Breast epithelium (tissue), 4 donors: ENCODE data around the gene TRIO. TPM values are rescaled to one million over a fixed set of nuclear protein-coding genes. Genes with fewer than 3 reads are reported as not detected.

Experiments
- DNase-seq, 2 donors: peaks; one replicate each; pipeline ENCODE4 v3.0.0-alpha.2; 2019; ENCODE audit warnings: low spot score in 2 of 2
- H3K27ac ChIP-seq, 2 donors: fragments of 200-600 bp; sonication (generic) in 1 of 2; one replicate each; pipeline ENCODE4 v1.5.1; 2016 to 2019; ENCODE audit warnings: mild to moderate bottlenecking in 1 of 2
- H3K27me3 ChIP-seq, 2 donors: fragments of 200-600 bp; sonication (generic) in 1 of 2; one replicate each; pipeline versions ENCODE4 v1.5.1 to v1.6.0; 2017 to 2019; ENCODE audit warnings: control low read depth in 1 of 2, mild to moderate bottlenecking in 1 of 2
- H3K36me3 ChIP-seq: fragments of 200-600 bp; one replicate; pipeline ENCODE4 v1.5.1; 2019
- H3K4me1 ChIP-seq, 2 donors: fragments of 200-600 bp; sonication (generic); one replicate each; pipeline ENCODE4 v1.5.1; 2016 to 2019; ENCODE audit warnings: control low read depth in 1 of 2
- H3K4me3 ChIP-seq, 3 donors: fragments of 200-600 bp; sonication (generic); 1 replicate in 2 of 3; 2 replicates in 1 of 3; pipeline ENCODE4 v1.5.1; 2016 to 2019; ENCODE audit warnings: mild to moderate bottlenecking in 3 of 3, moderate library complexity in 2 of 3
- H3K9me3 ChIP-seq, 2 donors: fragments of 200-600 bp; sonication (generic) in 1 of 2; one replicate each; pipeline ENCODE4 v1.5.1; 2016 to 2019; ENCODE audit warnings: control low read depth in 1 of 2
- POLR2A ChIP-seq: fragments of 450-650 bp; IDR thresholded peaks from one replicate; pipeline ENCODE4 v1.6.1; 2016; ENCODE audit warnings: antibody characterized with exemption, mild to moderate bottlenecking, moderate library complexity
- POLR2AphosphoS5 ChIP-seq, 3 donors: sonication (generic); formaldehyde crosslinking; IDR thresholded peaks; one replicate each; pipeline ENCODE4 v1.6.1; 2017; ENCODE audit warnings: antibody characterized with exemption in 3 of 3
- intact Hi-C: fragments of 100-400 bp; cut with DNase I; formaldehyde crosslinking; loops from one replicate; pipeline ENCODE4 v1.15.1; 2023; ENCODE audit warnings: low total_unique reads
- total RNA-seq, 3 donors: library from RNA; depleted of rRNA; stranded (reverse); fragments of >200 nt; gene quantifications; one replicate each; pipeline ENCODE4 v1.1.0, GENCODE V29; 2016
- TF ChIP-seq, protein P1 (sequence below), 3 donors: fragments of 450-650 bp; IDR thresholded peaks; one replicate each; pipeline ENCODE4 v1.5.1; 2016 to 2017; ENCODE audit warnings: antibody characterized with exemption in 3 of 3, mild to moderate bottlenecking in 3 of 3, moderate library complexity in 3 of 3

TRIO gene
- total RNA-seq, 3 donors from 2014 or later, result 191 to 209 (median 193) TPM

GRCh38 chr5:14236757-14237156, 93.6 kb downstream of the TRIO start:
- Histone ChIP-seq H3K9me3 (no peaks in the 10 kb centered on the region), H3K4me3 (no peak overlapping the region), H3K27me3 (no peaks in the 10 kb centered on the region), H3K4me1 (no peaks in the 10 kb centered on the region), H3K27ac (no peak overlapping the region), H3K36me3 (no peaks in the 10 kb centered on the region)
- no peak for TF ChIP-seq POLR2A
- TF ChIP-seq, protein P1, sequence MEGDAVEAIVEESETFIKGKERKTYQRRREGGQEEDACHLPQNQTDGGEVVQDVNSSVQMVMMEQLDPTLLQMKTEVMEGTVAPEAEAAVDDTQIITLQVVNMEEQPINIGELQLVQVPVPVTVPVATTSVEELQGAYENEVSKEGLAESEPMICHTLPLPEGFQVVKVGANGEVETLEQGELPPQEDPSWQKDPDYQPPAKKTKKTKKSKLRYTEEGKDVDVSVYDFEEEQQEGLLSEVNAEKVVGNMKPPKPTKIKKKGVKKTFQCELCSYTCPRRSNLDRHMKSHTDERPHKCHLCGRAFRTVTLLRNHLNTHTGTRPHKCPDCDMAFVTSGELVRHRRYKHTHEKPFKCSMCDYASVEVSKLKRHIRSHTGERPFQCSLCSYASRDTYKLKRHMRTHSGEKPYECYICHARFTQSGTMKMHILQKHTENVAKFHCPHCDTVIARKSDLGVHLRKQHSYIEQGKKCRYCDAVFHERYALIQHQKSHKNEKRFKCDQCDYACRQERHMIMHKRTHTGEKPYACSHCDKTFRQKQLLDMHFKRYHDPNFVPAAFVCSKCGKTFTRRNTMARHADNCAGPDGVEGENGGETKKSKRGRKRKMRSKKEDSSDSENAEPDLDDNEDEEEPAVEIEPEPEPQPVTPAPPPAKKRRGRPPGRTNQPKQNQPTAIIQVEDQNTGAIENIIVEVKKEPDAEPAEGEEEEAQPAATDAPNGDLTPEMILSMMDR (IDR thresholded peaks at IDR 0.05), result no peak
- TF ChIP-seq POLR2AphosphoS5 (IDR thresholded peaks at IDR 0.05), result no peak
- no peak for DNase-seq
- intact Hi-C loops, result no loop called here

GRCh38 chr5:14237317-14238086, 94.4 kb downstream of the TRIO start:
- Histone ChIP-seq H3K4me1 (no peaks in the 10 kb centered on the region), H3K27me3 (no peaks in the 10 kb centered on the region), H3K9me3 (no peaks in the 10 kb centered on the region), H3K4me3 (no peak overlapping the region), H3K27ac (no peak overlapping the region), H3K36me3 (no peaks in the 10 kb centered on the region)
- DNase-seq, result no peak
- no peak for TF ChIP-seq POLR2A
- no peak for TF ChIP-seq POLR2AphosphoS5 (IDR thresholded peaks at IDR 0.05)
- TF ChIP-seq, protein P1 (IDR thresholded peaks at IDR 0.05), result no peak
- intact Hi-C loops, result no loop called here

GRCh38 chr5:14238272-14238671, 95.1 kb downstream of the TRIO start:
- Histone ChIP-seq H3K27ac (no peak overlapping the region), H3K9me3 (no peaks in the 10 kb centered on the region), H3K36me3 (no peaks in the 10 kb centered on the region), H3K4me3 (no peak overlapping the region), H3K27me3 (no peaks in the 10 kb centered on the region), H3K4me1 (no peaks in the 10 kb centered on the region)
- TF ChIP-seq POLR2AphosphoS5 (IDR thresholded peaks at IDR 0.05) (no peak), POLR2A (no peak)
- TF ChIP-seq, protein P1 (IDR thresholded peaks at IDR 0.05), result no peak
- DNase-seq, result no peak
- intact Hi-C loops, result no loop called here

- no peak for TF ChIP-seq POLR2AphosphoS5 (IDR thresholded peaks at IDR 0.05)
- intact Hi-C loops, result no loop called here
- no peaks in the 10 kb centered on the region for H3K27me3 ChIP-seq
- H3K4me3 ChIP-seq, result no peak overlapping the region
- H3K36me3 ChIP-seq, result no peaks in the 10 kb centered on the region
- no peaks in the 10 kb centered on the region for H3K9me3 ChIP-seq
- no peak overlapping the region for H3K27ac ChIP-seq
- no peaks in the 10 kb centered on the region for H3K4me1 ChIP-seq
- DNase-seq, result no peak
Measured at GRCh38 chr5:14239404-14239803, 96.3 kb downstream of the TRIO start.

DNA sequence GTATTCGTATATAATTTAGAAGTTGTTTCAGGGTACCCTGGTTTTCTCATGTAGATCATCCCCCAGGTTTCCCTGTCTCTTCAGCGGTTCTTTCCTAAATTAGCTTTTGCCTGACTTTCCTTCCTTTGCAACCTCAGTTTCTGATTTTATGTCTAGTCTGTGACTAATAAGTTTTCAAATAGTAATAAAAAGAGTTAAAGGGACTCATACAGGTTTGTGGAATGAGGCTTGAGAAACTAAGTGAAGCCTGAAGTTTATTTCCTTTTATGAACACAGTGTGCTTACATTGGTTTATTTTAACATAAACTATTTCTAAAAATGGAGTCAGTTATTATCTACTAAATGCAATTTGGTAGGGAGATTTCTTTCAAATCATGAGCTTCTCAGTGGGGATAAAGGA, 96.8 kb downstream of the TRIO start:
- Histone ChIP-seq H3K9me3 (no peaks in the 10 kb centered on the region), H3K4me1 (no peaks in the 10 kb centered on the region), H3K27ac (no peak overlapping the region), H3K4me3 (no peak overlapping the region), H3K36me3 (no peaks in the 10 kb centered on the region), H3K27me3 (no peaks in the 10 kb centered on the region)
- intact Hi-C loops, result no loop called here
- DNase-seq, result no peak
- TF ChIP-seq POLR2AphosphoS5 (IDR thresholded peaks at IDR 0.05) (no peak), POLR2A (no peak)
- TF ChIP-seq, protein P1 (IDR thresholded peaks at IDR 0.05), result no peak
